Stimulated activated effector memory CD8-positive, alpha-beta T cell treated with anti-CD3 and anti-CD28 coated beads, Interleukin-12 subunit alpha, Interleukin-12 subunit beta, amount 100 ng/mL, for 72 hours (primary cell): ENCODE results near the gene CNN2.
A peak's percentile ranks its signal among the peaks of the same experiment; 100 is the strongest.

ENCODE experiments used
- ATAC-seq: fragments of 150-1000 bp; cut with Tn5 transposase; 2 replicates; pipeline ENCODE4 v1.10.0; 2021
- DNase-seq, 2 donors: peaks; one replicate each; pipeline ENCODE4 v3.0.0; 2021 to 2022; ENCODE audit warnings: low spot score in 2 of 2
- H3K27ac Mint-ChIP-seq: one replicate; pipeline ENCODE4 v1.8.0; 2022; ENCODE audit warnings: mild to moderate bottlenecking, mixed read lengths
- H3K36me3 Mint-ChIP-seq: one replicate; pipeline ENCODE4 v1.8.0; 2022; ENCODE audit warnings: mild to moderate bottlenecking, mixed read lengths
- H3K4me1 Mint-ChIP-seq: one replicate; pipeline ENCODE4 v1.8.0; 2022; ENCODE audit warnings: mixed read lengths
- H3K4me3 Mint-ChIP-seq: one replicate; pipeline ENCODE4 v1.8.0; 2022; ENCODE audit warnings: mild to moderate bottlenecking, mixed read lengths
- H3K9me3 Mint-ChIP-seq: one replicate; pipeline ENCODE4 v1.8.0; 2022; ENCODE audit warnings: mixed read lengths

The CNN2 gene

DNA sequence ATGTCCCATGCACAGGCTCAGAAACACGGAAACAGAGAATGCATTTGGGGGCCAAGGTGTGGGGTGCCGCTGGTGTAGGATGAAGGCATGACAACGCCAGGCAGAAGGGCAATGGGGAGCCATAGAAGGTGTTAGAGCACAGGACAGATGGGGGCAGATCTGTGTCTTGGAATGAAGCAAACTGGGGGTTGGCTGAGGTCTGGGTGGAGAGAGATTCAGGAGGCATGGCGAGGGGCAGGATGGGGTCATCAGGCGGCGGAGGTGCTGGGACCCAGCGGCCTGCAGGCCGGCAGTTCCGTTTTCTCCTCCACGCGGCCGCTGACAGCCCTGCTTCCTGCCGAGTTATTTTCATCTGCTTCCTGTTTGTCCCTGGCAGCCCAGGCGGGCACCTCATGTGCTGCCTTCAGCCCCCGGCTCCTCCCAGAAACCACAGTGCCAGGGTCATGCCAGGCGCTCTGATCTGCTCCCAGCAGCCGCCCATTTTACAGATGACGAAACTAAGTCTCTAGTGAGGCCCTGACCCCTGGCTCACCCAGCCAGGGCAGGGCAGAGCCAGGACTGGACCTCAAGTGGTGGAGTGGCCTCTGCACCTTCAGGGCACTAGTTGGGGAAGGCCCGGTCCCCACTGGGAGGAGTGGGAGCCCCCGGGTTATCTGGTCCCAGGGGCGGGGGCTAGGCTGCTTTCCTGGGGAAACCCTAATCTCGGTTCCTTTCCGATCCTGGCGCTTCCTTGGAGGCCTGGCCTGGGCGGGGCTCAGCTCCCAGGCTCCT lies 42.8 kb downstream of the CNN2 start:
- no peak for DNase-seq
- H3K4me1 Mint-ChIP-seq = peaks cover 60% of the 10 kb centered on the region
- peaks cover 64% of the 10 kb centered on the region for H3K36me3 Mint-ChIP-seq
- peak overlapping the region; percentile 92 for H3K27ac Mint-ChIP-seq
- H3K4me3 Mint-ChIP-seq = peak overlapping the region; percentile 92
- no peaks in the 10 kb centered on the region for H3K9me3 Mint-ChIP-seq
- ATAC-seq = peak; percentile 23

DNA sequence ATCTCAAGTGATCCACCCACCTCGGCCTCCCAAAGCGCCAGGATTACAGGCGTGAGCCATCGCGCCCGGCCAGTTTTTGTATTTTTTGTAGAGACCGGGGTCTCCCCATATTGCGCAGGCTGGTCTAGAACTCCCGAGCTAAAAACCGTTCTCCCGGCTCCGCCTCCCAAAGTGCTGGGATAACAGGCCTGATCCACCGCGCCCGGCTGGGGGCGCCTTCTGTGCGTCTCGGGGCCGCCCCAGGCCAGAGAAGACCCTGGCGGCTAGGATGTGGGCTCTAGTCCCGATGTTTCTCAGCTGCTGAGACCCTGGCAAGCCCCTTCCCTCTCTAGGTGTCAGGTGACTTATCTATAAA lies 44.1 kb downstream of the CNN2 start:
- Mint-ChIP-seq H3K36me3 (peaks cover 78% of the 10 kb centered on the region), H3K9me3 (no peaks in the 10 kb centered on the region), H3K27ac (no peak overlapping the region), H3K4me3 (peak overlapping the region; percentile 92), H3K4me1 (peaks cover 52% of the 10 kb centered on the region)
- ATAC-seq (no peak), DNase-seq (no peak)

DNA sequence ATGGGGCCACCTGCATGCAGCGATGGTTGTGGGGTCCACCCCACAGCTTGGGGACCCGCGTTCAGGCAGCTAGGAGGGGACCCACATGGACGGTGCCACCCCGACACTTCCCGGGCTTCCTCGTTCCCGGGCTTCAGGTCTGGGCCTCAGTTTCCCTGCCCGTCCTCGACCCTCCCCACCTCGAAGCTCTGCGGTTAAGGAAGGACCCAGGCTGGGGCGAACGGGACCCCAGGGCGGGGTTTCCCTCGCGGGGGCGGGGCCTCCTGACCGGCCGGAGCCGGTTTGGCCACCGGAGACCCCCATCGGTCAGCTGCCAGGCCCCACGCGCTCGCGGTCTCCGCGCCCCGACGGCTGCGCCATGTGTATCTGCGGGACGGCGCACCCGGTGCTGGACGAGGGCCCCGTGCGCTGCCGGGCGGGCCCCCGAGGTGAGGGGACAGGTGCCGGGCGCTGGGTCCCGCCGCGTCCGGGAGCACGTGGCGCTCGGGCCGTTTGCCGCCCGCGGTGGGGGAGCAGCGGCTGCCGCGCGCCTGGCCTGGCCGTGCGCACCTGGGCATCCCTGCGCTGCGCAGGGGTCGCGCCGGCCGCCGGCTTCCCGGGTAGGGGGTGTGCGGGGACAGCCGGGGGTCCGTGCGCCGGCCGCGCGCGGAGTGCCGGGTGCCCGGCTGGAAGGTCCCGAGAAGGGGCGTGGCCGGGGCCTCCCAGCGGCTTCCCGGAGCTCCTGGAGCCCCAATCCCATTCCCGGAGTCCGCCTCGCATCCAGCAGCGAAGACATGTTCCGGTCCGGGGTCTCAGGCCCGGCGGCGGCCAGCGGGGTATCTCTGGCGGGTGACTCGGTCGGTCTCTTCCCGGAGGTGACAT lies 44.8 kb downstream of the CNN2 start:
- Mint-ChIP-seq H3K9me3 (no peaks in the 10 kb centered on the region), H3K27ac (peak overlapping the region; percentile 93), H3K36me3 (peaks cover 84% of the 10 kb centered on the region), H3K4me1 (peaks cover 52% of the 10 kb centered on the region), H3K4me3 (peak overlapping the region; percentile 62)
- DNase-seq = no peak
- ATAC-seq = no peak

DNA sequence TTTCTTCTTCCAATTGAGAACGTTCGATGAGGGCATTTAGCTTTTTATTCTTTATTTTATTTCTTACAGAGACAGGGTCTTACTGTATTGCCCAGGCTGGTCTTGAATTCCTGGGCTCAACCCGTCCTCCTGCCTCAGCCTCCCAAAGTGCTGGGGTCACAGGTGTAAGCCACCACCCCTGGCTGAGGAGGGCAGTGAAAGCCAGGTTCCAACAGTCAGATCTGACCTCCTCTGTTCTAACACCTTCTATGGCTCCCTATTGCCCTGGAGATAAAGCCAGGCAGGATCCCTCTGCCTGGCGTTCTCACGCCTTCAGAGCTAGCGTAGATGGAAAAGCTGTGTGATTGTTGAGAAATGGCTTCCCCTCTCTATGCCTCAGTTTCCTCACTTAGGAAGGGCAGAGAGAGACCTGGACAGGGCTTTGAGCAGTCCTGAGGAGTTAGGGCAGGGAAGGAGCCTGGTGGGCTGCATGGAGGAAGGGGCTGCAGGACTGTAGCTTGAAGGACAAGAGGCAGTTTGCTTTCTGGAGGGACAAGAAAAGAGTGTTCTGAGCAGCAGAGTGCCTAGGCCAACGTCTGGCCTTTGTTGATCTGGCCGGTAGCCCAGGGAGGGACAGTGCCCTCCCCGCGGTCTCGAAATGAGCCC lies 46.1 kb downstream of the CNN2 start:
- peaks cover 62% of the 10 kb centered on the region for H3K4me1 Mint-ChIP-seq
- H3K9me3 Mint-ChIP-seq = no peaks in the 10 kb centered on the region
- peak overlapping the region; percentile 93 for H3K27ac Mint-ChIP-seq
- DNase-seq (no peak), ATAC-seq (no peak)
- peak overlapping the region; percentile 62 for H3K4me3 Mint-ChIP-seq
- peaks cover 96% of the 10 kb centered on the region for H3K36me3 Mint-ChIP-seq

DNA sequence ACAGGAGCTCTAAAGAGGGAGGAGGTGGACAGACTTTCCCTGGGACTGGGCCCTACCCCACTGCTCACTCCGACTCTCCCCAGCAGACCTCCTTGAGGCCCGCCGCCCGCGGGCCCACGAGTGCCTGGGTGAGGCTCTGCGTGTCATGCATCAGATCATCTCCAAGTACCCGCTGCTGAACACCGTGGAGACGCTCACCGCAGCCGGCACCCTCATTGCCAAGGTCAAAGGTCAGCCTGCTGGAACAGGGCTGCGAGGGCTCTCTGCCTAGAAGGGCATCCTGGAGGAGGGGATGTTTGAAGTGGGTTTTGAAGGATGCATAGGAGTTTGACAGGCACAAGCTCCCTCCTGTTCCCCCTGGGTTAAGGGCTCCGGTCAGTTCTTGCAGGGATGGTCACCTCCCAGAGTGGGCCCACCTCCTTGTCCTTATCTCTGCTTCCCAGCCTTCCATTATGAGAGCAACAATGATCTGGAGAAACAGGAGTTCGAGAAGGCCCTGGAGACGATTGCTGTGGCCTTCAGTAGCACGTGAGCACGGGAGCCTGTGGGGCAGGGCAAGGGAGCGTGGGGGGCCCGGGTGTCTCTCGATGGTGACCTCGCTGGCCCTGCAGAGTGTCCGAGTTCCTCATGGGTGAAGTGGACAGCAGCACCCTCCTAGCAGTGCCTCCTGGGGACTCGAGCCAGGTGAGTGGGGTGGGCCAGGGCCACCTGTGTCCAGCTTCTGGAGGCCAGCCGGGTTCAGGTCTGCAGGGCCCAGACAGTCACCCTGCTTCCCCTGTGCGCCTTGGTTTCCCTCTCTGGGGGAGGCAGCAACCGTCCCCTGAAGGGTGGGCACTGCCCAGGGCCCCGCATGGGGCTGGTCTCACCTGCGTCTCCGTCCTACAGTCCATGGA lies 46.9 kb downstream of the CNN2 start:
- Mint-ChIP-seq H3K9me3 (no peaks in the 10 kb centered on the region), H3K4me1 (peaks cover 66% of the 10 kb centered on the region), H3K36me3 (peaks cover 96% of the 10 kb centered on the region), H3K4me3 (peak overlapping the region; percentile 57), H3K27ac (peak overlapping the region; percentile 80)
- ATAC-seq (no peak), DNase-seq (no peak)

DNA sequence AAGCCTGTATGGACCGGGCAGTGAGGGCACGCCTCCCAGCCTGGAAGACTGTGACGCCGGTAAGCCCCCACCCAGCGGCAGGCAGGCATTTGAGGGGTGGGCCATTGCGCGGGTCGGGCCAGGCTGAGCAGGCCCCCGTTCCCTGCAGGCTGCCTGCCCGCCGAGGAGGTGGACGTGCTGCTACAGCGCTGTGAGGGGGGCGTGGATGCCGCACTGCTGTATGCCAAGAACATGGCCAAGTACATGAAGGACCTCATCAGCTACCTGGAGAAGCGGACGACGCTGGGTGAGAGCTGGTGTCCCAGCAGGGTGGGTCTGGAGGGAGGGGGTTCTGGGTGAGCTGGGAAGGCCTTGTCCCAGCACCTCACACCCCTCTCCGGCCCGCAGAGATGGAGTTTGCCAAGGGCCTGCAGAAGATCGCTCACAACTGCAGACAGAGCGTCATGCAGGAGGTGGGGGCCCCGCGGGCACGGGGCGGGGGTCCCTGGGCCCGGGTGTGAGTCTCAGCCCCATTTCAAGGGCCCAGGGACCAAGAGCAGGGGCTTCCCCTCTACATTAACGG lies 47.6 kb downstream of the CNN2 start:
- Mint-ChIP-seq H3K4me3 (peak overlapping the region; percentile 57), H3K9me3 (no peaks in the 10 kb centered on the region), H3K27ac (peak overlapping the region; percentile 80), H3K36me3 (peaks cover 96% of the 10 kb centered on the region), H3K4me1 (peaks cover 58% of the 10 kb centered on the region)
- ATAC-seq (no peak), DNase-seq (no peak)

DNA sequence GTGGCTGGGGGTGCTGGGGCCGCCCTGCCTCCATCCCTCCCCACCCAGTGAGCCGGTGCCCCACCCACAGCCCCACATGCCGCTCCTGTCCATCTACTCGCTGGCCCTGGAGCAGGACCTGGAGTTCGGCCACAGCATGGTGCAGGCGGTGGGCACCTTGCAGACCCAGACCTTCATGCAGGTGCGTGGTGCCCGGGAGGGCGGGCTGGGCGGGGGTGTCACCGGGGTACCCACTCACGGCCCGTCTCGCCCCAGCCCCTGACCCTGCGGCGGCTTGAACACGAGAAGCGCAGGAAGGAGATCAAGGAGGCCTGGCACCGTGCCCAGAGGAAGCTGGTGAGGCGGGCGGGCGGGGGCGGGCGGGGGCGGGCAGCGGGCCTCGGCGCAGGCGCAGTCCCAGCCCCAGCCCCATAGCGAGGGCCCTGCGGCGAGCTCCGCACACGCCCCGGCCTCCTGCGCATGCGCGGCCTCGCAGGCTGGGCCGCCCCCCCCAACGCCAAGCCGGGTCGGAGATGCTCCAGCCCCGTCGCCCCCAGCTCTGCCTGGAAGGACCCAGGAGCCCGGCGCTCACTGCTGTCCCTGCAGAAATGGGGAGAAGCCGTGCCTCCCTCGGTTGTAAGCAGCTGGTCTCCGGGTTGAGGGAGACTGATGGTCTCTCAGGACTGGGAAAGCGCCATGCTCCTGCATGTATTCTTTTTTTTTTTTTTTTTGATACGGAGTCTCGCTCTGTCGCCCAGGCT lies 48.3 kb downstream of the CNN2 start:
- H3K4me3 Mint-ChIP-seq = peak overlapping the region; percentile 57
- peaks cover 53% of the 10 kb centered on the region for H3K4me1 Mint-ChIP-seq
- peak overlapping the region; percentile 90 for H3K27ac Mint-ChIP-seq
- peak; percentile 39 for ATAC-seq
- DNase-seq = peak; percentile 70 to 90
- peaks cover 96% of the 10 kb centered on the region for H3K36me3 Mint-ChIP-seq
- no peaks in the 10 kb centered on the region for H3K9me3 Mint-ChIP-seq

DNA sequence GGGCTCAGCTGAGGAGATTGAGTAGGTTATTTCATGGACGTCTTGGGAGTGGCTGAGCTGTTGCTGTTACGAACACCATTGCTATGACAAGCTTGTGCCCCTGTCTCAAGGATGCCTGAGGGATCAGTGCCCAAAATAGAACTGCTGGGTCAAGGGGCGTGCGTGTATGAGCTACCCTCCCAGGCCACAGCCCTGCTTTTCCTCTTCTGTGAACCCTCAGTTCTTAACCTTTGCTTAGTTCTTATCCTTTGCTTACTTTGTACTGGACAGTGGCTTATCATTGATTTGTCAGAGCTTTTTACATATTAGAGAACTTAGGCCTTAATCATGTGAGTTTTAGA lies 49.6 kb downstream of the CNN2 start:
- Mint-ChIP-seq H3K36me3 (peaks cover 97% of the 10 kb centered on the region), H3K9me3 (no peaks in the 10 kb centered on the region), H3K4me1 (peaks cover 58% of the 10 kb centered on the region), H3K4me3 (peak overlapping the region; percentile 50), H3K27ac (peak overlapping the region; percentile 90)
- no peak for ATAC-seq
- DNase-seq = no peak

DNA sequence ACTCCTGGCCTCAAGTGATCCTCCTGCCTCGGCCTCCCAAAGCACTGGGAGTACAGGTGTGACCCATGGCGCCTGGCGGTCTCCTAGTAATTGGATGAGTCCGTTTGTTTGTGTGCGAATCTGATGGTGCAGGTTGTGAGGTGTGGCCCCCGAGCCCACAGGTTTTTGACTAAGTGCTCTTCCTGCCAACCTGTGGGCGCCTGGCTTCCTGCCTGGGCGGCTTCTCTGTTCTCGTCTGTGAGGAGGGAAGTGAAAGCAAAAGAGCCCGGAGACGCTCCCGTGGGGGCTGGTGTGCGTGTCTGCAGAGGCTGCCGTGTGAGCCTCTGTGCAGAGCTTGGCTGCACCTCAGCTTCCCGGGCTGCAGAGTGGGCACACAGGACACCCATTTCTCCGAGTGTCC lies 50.5 kb downstream of the CNN2 start:
- ATAC-seq (peak; percentile 89), DNase-seq (peak; percentile 68 to 91)
- Mint-ChIP-seq H3K36me3 (peaks cover 100% of the 10 kb centered on the region), H3K4me3 (peak overlapping the region; percentile 69), H3K27ac (peak overlapping the region; percentile 86), H3K9me3 (no peaks in the 10 kb centered on the region), H3K4me1 (peaks cover 61% of the 10 kb centered on the region)

DNA sequence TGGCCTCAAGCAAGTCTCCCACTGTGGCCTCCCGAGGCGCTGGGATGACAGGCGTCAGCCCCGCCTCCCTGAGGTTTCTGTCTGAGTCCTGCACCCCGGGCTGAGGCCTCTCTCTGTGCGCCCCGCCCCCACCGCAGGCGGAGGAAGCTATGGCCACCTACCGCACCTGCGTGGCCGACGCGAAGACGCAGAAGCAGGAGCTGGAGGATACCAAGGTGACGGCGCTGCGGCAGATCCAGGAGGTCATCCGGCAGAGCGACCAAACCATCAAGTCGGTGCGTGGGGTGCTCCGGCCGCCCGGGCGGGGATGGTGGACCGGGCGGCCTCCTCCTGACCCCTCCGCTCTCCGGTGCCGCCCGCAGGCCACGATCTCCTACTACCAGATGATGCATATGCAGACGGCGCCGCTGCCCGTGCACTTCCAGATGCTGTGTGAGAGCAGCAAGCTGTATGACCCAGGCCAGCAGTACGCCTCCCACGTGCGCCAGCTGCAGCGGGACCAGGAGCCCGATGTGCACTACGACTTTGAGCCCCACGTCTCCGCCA lies 53.2 kb downstream of the CNN2 start:
- H3K27ac Mint-ChIP-seq = peak overlapping the region; percentile 58
- no peaks in the 10 kb centered on the region for H3K9me3 Mint-ChIP-seq
- H3K4me3 Mint-ChIP-seq = peak overlapping the region; percentile 69
- peaks cover 38% of the 10 kb centered on the region for H3K4me1 Mint-ChIP-seq
- peaks cover 100% of the 10 kb centered on the region for H3K36me3 Mint-ChIP-seq
- no peak for ATAC-seq
- DNase-seq = peak in 1 of 2 donors; percentile 82

DNA sequence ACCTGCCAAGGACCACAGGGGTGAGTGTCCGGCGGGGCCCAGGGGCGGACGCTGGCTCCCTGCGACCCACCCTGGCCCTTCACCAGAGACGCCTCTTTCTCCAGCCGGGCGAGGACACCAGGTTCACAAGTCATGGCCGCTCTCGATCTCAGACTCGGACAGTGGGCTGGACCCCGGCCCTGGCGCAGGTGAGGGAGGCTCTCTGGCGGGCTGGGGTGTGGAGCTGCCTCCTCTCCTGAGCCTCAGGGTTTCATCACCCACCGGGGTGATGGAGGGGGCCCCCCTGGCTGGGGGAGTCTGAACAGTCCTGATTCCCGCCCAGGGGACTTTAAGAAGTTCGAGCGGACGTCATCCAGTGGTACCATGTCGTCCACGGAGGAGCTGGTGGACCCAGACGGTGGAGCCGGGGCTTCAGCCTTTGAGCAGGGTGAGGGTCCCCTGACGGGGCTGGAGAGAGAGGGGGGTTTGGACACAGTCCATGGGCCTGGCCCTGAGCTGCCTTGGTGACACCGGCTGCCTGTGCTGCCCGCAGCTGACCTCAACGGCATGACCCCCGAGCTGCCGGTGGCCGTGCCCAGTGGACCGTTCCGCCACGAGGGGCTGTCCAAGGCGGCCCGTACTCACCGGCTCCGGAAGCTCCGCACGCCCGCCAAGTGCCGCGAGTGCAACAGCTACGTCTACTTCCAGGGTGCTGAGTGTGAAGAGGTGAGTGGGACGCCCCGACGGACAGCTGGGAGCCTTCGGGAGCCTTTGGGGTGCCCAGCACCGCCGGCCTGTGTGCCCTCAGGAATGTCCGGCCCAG lies 54.2 kb downstream of the CNN2 start:
- Mint-ChIP-seq H3K4me3 (peak overlapping the region; percentile 69), H3K36me3 (peaks cover 100% of the 10 kb centered on the region), H3K9me3 (no peaks in the 10 kb centered on the region), H3K27ac (peak overlapping the region; percentile 74), H3K4me1 (peaks cover 44% of the 10 kb centered on the region)
- DNase-seq (no peak), ATAC-seq (no peak)

DNA sequence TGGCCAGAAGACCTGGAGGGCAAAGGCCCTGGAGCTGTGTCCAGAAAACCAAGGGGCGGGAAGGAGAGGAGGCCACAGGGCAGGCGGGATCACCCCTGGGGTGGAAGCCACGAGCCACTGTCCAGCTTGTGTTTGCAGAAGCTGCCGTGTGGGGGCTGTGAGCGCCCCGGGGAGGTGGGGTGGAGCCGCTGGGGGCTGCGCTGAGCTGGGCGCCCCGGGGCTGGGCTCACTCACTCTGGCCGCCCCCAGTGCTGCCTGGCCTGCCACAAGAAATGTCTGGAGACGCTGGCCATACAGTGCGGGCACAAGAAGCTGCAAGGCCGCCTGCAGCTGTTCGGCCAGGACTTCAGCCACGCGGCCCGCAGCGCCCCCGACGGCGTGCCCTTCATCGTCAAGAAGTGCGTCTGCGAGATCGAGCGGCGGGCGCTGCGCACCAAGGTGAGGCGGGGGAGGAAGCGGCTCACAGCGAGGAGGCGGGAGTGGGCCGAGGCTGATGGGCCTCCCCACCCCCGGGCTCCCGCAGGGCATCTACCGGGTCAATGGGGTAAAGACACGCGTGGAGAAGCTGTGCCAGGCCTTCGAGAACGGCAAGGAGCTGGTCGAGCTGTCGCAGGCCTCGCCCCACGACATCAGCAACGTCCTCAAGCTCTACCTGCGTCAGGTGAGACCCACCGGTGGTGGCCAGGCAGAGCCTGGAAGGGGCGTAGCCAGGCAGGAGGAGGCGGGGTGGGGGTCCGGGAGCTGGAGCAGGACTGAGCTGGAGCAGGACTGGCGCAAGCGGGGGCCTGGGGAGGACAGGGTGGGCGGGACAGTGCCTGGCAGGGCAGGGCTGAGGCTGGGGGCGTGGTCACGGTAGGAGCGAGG lies 55.1 kb downstream of the CNN2 start:
- H3K27ac Mint-ChIP-seq = peak overlapping the region; percentile 74
- ATAC-seq (no peak), DNase-seq (no peak)
- H3K9me3 Mint-ChIP-seq = no peaks in the 10 kb centered on the region
- peaks cover 39% of the 10 kb centered on the region for H3K4me1 Mint-ChIP-seq
- H3K36me3 Mint-ChIP-seq = peaks cover 100% of the 10 kb centered on the region
- no peak overlapping the region for H3K4me3 Mint-ChIP-seq
